Measurements from ENCODE around the gene IGFL4. TPM values are rescaled to one million over a fixed set of nuclear protein-coding genes. Genes with fewer than 3 reads are reported as not detected.
A peak's percentile ranks its signal among the peaks of the same experiment; 100 is the strongest.
"Not testable (repeated sequence)": the region's sequence is repeated elsewhere in the genome, so short reads cannot be mapped to it uniquely, and the experiment has no call there.

IGFL4 gene
- total RNA-seq, result 0.94 TPM

DNA sequence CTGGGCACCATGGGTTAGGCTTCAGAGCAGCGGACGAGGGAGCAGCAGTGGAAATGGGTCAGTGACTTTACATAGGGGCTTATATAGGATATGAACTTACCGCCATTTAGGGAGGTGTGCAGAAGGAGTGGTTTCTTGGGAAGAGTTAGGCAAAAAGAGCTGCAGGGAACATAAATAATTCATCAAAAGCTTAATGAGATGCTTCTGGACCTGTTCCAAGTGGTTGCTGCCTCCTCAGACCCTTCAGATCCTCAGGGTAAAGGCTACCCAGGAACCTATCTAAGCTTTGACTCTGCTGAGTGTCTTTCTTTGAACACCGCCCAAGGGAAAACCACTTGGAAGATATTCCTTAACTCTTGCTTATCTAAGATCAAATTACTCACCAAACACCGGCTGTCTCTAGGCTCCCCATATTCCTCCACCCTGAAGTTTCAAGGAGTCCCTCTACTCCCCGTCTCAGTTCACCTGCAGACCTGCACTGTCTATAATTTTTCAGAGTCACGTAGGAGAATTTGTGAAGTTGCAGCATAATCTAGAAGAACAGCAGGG lies at the start of gene IGFL4:
Gene IGFL4 (minus strand): TSS at position 51 of the 549 bp plus-strand sequence. CDS start 40 bp downstream, at position 11.
- ATAC-seq (no peak), DNase-seq (ENCODE audit: low spot score) (no peak)
- intact Hi-C loops (cut with DNase I), result no loop called here

DNA sequence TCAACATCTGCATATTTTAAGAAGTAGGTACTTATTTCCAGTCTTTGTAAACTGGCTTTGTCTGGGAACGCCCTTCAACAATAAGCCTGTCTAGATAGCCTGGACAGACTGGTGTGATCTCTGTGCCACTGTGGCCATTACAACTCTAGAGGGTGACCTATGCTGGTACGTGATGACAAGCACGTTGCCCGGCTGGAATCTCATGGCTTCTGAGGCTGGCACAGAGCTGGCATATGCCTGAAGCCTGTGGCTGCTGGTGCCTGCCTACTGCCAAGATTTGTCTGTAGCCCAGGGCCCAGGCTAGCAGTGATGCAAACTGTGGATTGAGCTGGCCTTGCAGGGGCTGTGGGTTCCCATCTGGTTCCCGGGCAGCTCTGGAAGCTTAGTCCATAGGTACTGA lies 49.6 kb upstream of the IGFL4 start:
- intact Hi-C loops (cut with DNase I), result no loop called here
- DNase-seq (ENCODE audit: low spot score), result no peak
- no peak for ATAC-seq

DNA sequence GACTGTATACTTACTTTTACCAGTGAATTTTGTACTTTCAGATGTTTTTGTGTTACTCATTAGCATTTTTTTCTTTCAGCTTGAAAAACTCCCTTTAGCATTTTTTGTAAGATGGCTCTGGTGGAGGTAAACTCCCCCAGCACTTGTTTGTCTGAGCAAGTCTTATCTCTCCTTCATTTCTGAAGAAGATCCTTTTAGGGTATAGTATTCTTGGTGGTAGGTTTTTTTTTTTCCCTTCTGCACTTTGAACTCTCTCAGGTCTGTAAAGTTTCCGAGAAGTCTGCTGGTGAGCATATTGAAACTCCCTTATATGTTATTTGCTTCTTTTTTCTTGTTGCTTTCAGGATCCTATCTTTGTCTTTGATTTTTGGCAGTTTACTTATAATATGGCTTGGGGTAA lies 48.6 kb upstream of the IGFL4 start:
- no peak for DNase-seq (ENCODE audit: low spot score)
- no peak for ATAC-seq
- intact Hi-C loops (cut with DNase I), result loop anchor here (10.0 kb wide), 1 partner anchor 95 kb away; no protein-coding TSS in a partner anchor

DNA sequence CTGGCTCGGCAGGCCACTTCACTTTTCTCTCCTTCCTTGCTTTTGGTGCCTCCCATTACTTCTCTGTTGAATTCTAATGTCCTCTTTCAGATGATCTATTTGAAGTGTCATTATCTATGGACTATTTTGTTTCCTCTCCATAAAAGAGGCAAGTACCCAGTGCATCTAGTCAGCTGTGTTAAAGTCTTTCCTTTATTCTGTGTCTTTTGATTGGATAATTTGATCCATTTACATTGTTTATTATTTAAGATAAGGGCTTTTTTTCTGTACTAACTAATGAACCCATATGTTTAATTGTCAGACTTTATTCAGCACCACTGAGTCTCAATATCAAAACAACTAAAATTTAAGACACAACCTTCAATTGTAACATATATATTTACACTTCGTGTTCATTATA lies 47.3 kb upstream of the IGFL4 start:
- ATAC-seq, result no peak
- DNase-seq (ENCODE audit: low spot score), result no peak
- intact Hi-C loops (cut with DNase I), result loop anchor here (10.0 kb wide), 1 partner anchor 97 kb away; no protein-coding TSS in a partner anchor

DNA sequence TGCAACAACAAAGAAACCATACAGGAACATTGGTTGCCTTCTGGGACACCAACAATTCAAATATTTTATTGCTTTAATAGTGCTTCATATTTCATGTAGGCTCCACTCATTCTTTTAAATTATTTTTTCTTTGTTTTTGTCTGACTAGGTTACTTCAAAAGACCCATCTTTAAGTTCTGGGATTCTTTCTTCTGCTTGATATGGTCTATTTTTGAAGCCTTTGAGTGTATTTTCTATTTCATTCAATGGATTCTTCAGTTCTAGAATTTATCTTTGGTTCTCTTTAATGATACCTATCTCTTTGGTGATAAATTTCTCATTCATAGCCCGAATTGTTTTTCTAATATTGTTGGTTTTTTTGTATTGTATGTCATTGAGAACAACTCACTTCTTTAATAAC lies 45.1 kb upstream of the IGFL4 start:
- ATAC-seq, result no peak
- no peak for DNase-seq (ENCODE audit: low spot score)
- intact Hi-C loops (cut with DNase I), result loop anchor here (10.0 kb wide), 1 partner anchor 99 kb away; no protein-coding TSS in a partner anchor

DNA sequence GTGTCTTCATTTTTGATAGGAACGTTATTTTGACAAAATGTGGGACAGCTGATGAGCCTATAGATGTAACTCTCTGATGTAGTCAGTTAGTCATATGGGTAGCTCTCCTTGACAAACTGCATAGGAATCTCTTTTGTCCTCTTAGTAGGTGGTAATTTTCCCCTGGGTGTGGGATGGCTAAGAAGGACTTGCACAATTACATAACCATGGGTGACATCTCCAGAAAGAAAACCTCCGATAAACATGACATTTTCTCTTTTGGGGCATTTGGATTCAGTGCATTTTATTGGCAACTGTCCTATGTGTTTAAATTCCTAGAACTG lies 41.9 kb upstream of the IGFL4 start:
- intact Hi-C loops (cut with DNase I), result loop anchor here (10.0 kb wide), 1 partner anchor 102 kb away; no protein-coding TSS in a partner anchor
- ATAC-seq, result no peak

DNA sequence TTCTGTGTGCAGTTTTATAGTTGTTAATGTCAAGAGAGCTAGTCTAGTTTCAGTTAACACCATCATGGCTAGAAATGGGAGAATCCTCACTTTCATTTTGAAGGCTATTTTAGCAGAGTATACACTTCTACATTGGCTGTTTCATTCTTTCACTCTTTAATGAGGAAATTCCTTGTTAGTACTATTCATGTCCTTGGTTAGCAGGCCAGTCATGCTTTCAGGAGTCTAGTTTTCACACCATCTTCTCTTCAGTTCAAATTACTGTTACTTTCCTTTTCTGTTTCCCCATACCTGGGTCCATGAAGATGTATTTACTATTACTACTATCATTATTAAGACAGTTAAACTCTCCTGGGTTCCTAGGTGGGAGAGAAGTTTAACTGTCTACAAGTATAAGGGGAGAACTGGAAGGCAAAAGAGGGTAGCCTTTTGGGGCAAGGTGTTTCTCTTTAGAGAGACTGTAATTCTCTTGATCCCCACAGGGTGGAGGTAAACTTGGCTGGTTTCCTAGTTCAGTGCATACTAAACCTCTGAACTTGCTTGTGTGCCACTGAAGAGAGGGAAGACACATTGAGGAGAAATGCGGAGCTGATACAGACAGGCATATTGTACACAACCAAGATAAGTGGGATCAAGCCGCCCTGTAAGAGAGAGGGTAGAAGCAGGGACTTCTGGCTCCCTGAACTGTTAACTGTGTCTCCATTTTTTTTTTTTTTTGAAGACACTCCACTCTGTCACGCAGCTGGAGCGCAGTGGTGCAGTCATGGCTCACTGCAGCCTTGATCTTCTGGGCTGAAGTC lies 41.3 kb upstream of the IGFL4 start:
- no peak for ATAC-seq
- DNase-seq (ENCODE audit: low spot score), result no peak
- intact Hi-C loops (cut with DNase I), result loop anchor here (10.0 kb wide), 1 partner anchor 103 kb away; no protein-coding TSS in a partner anchor

More for the DNA sequence above, 41.9 kb upstream of the IGFL4 start:
- DNase-seq (ENCODE audit: low spot score), result no peak

DNA sequence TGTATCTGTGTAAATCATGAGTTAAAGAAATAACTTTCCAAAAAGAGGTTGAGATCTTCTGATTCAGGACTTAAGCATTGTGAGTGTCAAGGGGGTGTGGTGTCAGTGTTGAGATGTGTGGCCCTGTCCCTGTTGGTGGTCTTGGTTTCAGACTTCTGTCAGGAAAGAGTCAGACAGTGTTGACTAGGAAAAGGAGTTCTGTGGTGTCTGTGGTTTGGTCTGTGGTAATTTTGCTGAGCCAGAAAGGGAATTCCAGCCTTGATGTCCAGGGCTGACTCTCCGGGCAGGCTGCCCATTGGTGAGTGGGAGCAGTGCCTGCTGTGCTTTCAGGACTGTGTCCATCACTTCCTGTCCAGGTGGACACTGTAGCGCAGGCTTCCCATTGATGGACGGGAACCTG lies 39.8 kb upstream of the IGFL4 start:
- DNase-seq (ENCODE audit: low spot score) (no peak), ATAC-seq (no peak)
- intact Hi-C loops (cut with DNase I), result loop anchor here (10.0 kb wide), 1 partner anchor 104 kb away; no protein-coding TSS in a partner anchor

DNA sequence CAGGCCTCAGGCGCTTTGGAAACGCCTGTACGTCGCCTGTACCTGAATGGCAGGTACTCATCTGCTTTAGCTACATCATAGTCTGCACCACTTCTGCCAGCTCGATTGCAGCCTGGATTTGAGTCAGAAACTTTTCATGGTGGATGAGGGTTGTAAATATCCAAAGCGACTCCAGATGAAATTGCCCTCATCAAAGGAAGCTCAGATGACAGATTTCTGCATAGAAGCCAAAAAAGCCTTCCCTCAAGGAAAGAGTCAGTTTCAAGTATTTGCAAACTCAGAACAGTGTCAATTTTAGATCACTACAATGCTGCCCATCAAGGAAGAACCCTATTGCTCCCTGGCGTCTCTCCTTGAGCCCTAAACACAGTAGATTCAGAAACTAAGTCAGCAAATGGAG lies 38.8 kb upstream of the IGFL4 start:
- DNase-seq (ENCODE audit: low spot score) (no peak), ATAC-seq (no peak)
- intact Hi-C loops (cut with DNase I), result loop anchor here (5.0 kb wide), 1 partner anchor 183 kb away; no protein-coding TSS in a partner anchor

DNA sequence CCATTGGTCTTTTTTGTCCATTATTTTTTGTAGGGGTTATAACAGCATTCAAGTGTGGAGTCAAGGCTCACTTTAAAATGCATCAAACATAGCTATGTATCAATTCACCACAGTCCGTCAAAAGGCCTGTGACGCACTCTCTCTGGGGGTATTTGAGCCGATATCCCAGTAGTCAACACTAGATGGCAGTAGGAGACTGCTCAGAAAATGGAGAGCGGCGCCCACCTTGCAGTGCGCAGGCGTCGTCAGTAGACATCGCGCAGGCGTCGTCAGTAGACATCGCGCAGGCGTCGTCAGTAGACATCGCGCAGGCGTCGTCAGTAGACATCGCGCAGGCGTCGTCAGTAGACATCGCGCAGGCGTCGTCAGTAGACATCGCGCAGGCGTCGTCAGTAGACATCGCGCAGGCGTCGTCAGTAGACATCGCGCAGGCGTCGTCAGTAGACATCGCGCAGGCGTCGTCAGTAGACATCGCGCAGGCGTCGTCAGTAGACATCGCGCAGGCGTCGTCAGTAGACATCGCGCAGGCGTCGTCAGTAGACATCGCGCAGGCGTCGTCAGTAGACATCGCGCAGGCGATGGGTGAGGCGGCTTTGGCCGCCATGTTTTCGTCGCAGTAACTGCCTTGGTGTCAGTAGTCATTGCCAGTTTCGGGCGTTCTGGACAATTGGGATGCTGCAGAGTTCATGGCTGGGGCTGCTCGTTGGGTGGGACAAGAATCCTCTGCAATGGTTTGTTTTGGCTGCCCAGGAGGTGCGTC lies 38.0 kb upstream of the IGFL4 start:
- not testable (repeated sequence) for DNase-seq (ENCODE audit: low spot score)
- ATAC-seq, result peak; percentile 71
- intact Hi-C loops (cut with DNase I), result loop anchor here (5.0 kb wide), 1 partner anchor 184 kb away; no protein-coding TSS in a partner anchor

DNA sequence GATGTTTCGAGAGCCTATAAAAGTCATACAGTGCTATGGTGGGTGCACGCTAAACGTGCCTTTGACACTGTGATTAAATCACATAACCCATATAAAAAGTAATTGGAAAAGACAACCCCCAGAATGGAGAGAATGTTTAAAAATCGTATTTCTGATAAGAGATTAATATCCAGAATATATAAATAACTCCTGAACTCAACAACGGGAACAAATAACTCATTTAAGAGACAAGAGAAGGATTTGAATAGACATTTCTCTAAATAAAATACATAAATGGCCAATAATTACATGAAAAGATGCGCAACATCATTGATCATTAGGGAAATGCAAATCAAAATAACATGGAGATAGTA lies 37.0 kb upstream of the IGFL4 start:
- DNase-seq (ENCODE audit: low spot score), result no peak
- intact Hi-C loops (cut with DNase I), result loop anchor here (5.0 kb wide), 1 partner anchor 185 kb away; no protein-coding TSS in a partner anchor
- no peak for ATAC-seq

DNA sequence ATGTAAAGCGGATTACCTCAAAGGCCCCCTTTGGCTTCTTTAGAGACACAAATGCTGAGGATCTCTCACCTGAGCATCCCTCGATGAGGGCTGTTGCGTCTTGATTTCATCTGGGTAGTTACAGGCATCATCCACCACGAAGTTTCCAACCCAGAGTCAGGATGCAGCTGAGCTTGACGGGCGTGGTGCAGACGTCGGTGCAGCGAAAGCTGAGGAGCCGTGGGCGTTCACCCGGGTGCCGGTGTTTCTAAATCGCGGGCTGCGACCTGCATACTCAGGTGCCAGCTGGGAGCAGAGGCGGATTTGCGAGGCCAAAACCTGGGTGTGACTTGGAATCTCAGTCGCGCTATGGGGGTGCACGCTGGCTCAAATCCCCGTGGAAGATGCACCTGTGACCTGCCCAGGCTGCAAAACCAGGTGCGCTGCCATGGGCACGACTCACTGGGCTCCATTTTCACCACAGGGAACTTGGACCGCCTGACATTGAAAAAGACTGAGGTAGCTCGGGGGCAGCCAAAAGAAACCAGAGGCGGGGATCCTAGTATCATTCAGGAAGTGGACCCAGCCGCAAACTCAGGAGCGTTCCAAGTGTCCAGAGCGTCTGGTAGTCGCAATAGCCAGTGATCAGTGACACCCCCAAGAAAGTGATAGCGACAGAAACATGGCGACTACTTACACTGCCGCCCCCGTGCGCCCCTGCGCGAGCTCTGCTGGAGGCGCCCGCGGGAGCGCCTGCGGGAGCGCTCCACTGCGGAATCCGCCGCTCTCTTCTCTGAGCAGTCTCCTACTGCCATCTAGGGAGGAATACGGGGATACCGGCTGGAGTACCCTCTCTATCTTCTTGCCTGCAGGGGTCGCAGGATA lies 36.4 kb upstream of the IGFL4 start:
- intact Hi-C loops (cut with DNase I), result loop anchor here (5.0 kb wide), 1 partner anchor 185 kb away; no protein-coding TSS in a partner anchor
- DNase-seq (ENCODE audit: low spot score) (peak; percentile 64), ATAC-seq (peak; percentile 78)

DNA sequence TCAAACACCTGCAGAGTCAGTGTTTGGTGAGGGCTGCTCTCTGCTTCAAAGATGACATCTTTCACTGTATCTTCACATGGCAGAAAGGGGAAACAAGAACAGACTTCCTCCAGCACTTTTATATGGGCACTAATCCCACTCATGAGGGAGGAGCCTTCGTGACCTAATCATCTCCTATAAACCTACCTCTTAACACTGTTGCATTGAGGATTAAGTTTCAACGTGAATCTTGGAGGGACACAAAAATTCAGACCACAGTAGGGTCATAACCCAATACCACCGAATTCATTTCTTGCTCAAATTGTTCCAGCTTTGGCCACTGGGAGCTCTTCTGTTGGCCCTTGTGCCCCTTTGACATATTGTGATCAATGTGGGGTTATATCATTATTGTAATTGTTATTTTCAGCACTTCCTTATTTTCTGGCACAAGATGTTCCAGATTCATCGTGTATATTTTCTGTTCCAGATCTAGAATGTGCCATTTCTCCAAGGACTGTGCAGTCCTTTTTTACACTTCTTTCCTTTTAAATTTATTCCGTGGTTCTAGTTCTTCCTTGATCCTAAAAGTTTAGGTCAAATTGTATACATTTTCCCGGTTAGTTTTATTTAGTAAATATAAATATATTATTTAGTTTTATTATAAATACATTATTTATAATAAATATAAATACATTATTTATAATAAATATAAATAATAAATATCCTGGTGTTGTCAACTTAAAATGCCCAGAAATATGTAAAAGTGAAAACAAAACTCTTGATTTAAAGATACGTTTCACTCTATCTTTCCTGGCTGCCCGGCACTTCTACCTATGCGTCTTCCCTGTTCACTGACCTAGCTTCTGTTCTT lies 35.5 kb upstream of the IGFL4 start:
- ATAC-seq (no peak), DNase-seq (ENCODE audit: low spot score) (no peak)
- intact Hi-C loops (cut with DNase I), result loop anchor here (5.0 kb wide), 1 partner anchor 186 kb away; no protein-coding TSS in a partner anchor

DNA sequence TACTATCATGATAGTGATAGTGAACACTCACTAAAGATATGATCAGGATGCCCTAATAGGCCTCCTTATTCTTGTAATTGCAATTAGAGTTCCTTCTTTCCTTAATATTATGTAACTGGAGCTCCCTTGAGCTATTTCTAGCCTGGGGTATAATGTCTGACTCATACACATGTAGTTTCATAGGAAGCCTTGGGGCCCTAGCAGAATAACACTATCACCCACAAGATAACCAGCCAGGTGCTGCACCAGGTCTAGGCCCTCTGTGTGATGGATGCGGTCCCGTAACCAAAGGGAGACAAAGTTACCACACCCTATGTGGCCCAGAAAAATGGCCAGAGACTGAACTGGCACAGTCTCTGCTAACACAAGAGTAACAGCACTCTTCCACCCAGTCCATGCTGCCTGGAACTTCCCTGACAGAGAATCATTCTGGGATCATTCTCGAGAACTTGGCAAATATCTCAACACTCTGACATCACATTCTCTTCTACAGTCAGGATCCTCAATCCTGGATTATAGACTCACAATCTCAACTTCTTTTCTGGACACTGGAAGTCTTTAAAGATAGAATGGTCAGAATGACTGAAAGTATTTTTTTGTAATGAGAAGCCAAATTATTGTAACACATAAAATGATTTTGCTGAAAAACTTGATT lies 32.6 kb upstream of the IGFL4 start:
- intact Hi-C loops (cut with DNase I), result no loop called here
- ATAC-seq (no peak), DNase-seq (ENCODE audit: low spot score) (no peak)

DNA sequence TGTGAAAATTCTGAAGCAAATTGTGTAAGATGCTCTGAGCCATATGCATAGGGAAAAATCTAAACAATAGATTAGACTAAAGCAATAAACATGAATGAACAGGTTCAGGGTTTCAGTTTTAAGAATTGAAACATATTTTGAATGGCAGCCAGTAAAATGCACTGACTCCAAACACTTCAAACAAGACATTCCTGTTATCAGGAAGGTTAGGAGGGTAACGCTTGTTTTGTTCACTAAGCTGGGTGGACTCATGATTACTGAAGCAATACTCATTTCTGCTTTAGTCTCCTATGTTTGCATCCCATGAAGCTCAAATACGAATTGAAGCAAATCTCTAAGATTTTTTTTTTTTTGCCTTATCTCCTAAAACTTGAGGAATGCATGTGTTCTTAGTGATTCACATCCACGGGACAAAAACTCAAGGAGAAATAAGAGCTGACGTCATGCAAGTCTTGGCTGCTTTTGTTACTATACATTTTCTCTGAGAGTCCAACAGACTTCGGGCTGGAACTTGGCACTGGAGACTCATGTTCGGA lies 29.1 kb upstream of the IGFL4 start:
- DNase-seq (ENCODE audit: low spot score) (no peak), ATAC-seq (no peak)
- intact Hi-C loops (cut with DNase I), result no loop called here

DNA sequence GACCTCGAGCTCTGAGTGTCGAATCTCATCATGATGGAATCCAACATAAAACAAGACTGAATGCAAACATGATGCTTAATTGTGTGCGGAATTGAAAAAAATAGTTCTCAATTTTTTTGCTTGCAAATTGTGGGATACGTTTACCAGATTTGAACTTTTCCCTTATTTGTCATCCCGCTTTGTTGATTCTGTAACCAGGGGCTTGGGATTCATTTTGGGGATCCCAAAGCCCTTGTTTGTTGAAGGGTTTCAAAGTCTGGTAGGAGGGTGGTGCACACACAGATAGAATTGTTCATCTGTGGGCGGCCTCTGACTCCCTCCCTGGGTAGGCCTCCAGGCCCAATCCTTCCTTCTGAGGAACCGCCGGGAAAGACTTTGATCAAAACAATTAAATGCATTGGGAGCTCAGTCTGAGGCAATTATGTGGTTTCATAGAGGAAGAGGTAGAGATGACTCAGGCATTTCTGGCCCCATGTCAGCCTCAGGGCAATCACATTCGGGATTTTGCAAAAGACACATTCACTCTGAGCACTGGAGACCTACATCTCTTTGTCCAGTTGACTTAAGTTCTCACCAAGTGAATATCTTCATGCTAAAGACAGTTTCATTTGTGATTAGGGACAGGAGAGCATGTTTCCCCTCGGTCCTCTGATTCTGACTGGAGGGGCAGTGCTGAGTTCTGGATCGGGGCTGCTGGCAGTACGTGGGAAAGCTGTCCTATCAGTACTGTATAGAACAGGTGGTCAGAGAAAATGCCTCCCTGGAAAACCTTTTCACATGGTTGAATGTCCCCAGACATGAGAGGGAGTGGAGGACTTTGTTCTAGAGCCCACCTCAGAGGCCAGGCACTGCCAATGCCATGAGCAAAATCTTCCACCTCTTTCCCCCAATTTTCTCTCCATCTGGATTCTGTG lies 27.8 kb upstream of the IGFL4 start:
- ATAC-seq (no peak), DNase-seq (ENCODE audit: low spot score) (no peak)
- intact Hi-C loops (cut with DNase I), result no loop called here

Data from sciatic nerve (tissue), 2 donors.